ENCODE results near the gene LRRC32. TPM values are rescaled to one million over a fixed set of nuclear protein-coding genes. Genes with fewer than 3 reads are reported as not detected.
A peak's percentile ranks its signal among the peaks of the same experiment; 100 is the strongest.

LRRC32 gene
- total RNA-seq, 2 donors from 2014 or later, result 4.5 to 5.6 TPM

GRCh38 chr11:76704171-76704948 is 33.8 kb upstream of the LRRC32 start:
- Mint-ChIP-seq H3K27ac (no peak overlapping the region), H3K9me3 (peaks cover 4% of the 10 kb centered on the region), H3K27me3 (peaks cover 7% of the 10 kb centered on the region), H3K4me1 (no peaks in the 10 kb centered on the region), H3K36me3 (ENCODE audit: low read depth) (no peaks in the 10 kb centered on the region), H3K4me3 (no peak overlapping the region)
- ATAC-seq (replicated peaks), result no peak

- Mint-ChIP-seq H3K9me3 (peaks cover 4% of the 10 kb centered on the region), H3K27me3 (peaks cover 7% of the 10 kb centered on the region), H3K27ac (no peak overlapping the region), H3K36me3 (ENCODE audit: low read depth) (no peaks in the 10 kb centered on the region), H3K4me3 (no peak overlapping the region), H3K4me1 (no peaks in the 10 kb centered on the region)
- no peak for ATAC-seq (replicated peaks)
These were observed 33.2 kb upstream of the LRRC32 start for GRCh38 chr11:76703707-76704106.

DNA sequence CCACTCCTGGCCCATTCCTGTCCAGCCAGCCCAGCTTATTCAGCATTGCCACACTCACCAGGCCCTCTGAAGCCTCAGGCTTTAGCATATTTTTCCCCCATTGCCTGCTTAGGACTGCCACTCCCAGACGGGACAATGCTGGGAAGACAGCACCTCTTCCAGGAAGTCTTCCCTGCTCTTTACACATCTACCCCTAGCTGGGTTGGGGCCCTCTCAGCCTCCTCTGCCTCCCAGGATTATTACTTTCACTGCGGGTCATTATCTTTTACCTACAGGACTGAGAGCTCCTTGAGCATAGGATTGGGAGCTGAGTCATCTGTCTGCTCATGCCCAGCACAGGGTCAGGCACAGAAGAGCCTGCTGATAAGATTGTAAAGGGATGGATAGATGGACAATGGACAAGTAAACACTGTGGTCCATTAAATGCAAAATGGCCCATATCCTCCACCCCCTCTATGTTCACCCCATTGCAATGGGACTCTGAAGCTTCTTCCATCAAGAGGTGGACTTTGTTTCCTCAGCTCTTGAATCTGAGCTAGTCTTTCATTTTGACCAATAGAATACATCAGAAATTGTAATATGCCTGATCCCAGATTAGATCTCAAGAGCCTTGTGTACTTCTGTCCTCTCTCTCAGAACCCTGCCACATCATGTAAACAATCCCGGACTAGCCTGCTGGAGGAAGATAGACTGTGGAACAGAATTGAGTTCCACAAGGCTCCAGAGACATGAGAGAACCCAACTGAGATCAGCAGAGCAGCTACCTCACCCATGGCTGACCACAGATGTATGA is 32.0 kb upstream of the LRRC32 start:
- Mint-ChIP-seq H3K4me3 (no peak overlapping the region), H3K27ac (no peak overlapping the region), H3K9me3 (peaks cover 4% of the 10 kb centered on the region), H3K36me3 (ENCODE audit: low read depth) (no peaks in the 10 kb centered on the region), H3K27me3 (peaks cover 11% of the 10 kb centered on the region), H3K4me1 (no peaks in the 10 kb centered on the region)
- no peak for ATAC-seq (replicated peaks)

GRCh38 chr11:76701294-76702040 is 30.9 kb upstream of the LRRC32 start:
- Mint-ChIP-seq H3K4me1 (no peaks in the 10 kb centered on the region), H3K36me3 (ENCODE audit: low read depth) (no peaks in the 10 kb centered on the region), H3K9me3 (peaks cover 4% of the 10 kb centered on the region), H3K27ac (peak overlapping the region; percentile 7), H3K27me3 (peaks cover 11% of the 10 kb centered on the region), H3K4me3 (no peak overlapping the region)
- no peak for ATAC-seq (replicated peaks)

GRCh38 chr11:76700177-76701100 is 29.9 kb upstream of the LRRC32 start:
- H3K36me3 Mint-ChIP-seq (ENCODE audit: low read depth), result no peaks in the 10 kb centered on the region
- peaks cover 11% of the 10 kb centered on the region for H3K27me3 Mint-ChIP-seq
- ATAC-seq (replicated peaks), result no peak
- no peak overlapping the region for H3K4me3 Mint-ChIP-seq
- H3K27ac Mint-ChIP-seq, result peak overlapping the region; percentile 7
- peaks cover 5% of the 10 kb centered on the region for H3K4me1 Mint-ChIP-seq
- H3K9me3 Mint-ChIP-seq, result peaks cover 4% of the 10 kb centered on the region

DNA sequence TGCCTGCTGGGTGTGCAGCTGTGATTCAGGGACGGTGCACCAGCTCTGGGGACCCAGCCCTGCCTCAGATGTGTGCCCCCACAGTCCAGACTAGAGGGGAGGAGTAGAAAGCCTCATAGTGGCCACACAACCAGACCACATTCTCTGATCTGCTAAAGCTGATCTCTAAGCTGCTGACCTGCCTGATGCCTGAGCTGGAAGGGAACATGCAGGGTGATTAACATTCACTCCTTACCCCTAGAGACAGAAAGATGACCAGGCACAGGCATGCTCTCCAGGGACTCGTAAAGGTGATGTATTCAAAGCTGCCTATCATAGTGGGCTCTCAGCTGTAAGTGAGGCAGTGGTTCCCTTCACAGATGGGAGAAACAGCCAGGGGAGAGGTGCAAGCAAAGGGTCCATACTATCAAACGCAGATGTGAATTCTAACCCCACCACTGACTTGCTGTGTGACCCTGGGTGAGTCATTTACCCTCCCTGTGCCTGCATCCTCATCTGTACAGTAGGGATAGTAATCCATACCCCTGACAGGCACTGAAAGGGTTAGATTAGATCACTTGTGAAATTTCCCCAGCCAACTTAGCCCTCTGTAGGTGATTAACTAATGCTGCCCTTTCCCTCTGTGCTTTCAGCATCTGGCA is 29.0 kb upstream of the LRRC32 start:
- no peak overlapping the region for H3K27ac Mint-ChIP-seq
- ATAC-seq (replicated peaks), result no peak

GRCh38 chr11:76698321-76699043 is 27.9 kb upstream of the LRRC32 start:
- ATAC-seq (replicated peaks), result peak; percentile 26
- Mint-ChIP-seq H3K4me3 (no peak overlapping the region), H3K9me3 (no peaks in the 10 kb centered on the region), H3K27me3 (peaks cover 4% of the 10 kb centered on the region), H3K4me1 (peaks cover 5% of the 10 kb centered on the region), H3K36me3 (ENCODE audit: low read depth) (no peaks in the 10 kb centered on the region), H3K27ac (no peak overlapping the region)

More for the DNA sequence above, 29.0 kb upstream of the LRRC32 start:
- Mint-ChIP-seq H3K4me1 (peaks cover 5% of the 10 kb centered on the region), H3K36me3 (ENCODE audit: low read depth) (no peaks in the 10 kb centered on the region), H3K4me3 (no peak overlapping the region), H3K27me3 (peaks cover 9% of the 10 kb centered on the region), H3K9me3 (peaks cover 3% of the 10 kb centered on the region)

- no peak for ATAC-seq (replicated peaks)
- H3K9me3 Mint-ChIP-seq, result no peaks in the 10 kb centered on the region
- H3K27me3 Mint-ChIP-seq, result peaks cover 4% of the 10 kb centered on the region
- H3K4me3 Mint-ChIP-seq, result no peak overlapping the region
- H3K4me1 Mint-ChIP-seq, result peaks cover 5% of the 10 kb centered on the region
- H3K27ac Mint-ChIP-seq, result no peak overlapping the region
- H3K36me3 Mint-ChIP-seq (ENCODE audit: low read depth), result no peaks in the 10 kb centered on the region
These were observed 26.2 kb upstream of the LRRC32 start for GRCh38 chr11:76696756-76697155.

- Mint-ChIP-seq H3K4me3 (no peak overlapping the region), H3K27ac (no peak overlapping the region), H3K4me1 (peaks cover 5% of the 10 kb centered on the region), H3K27me3 (peaks cover 4% of the 10 kb centered on the region), H3K9me3 (no peaks in the 10 kb centered on the region), H3K36me3 (ENCODE audit: low read depth) (no peaks in the 10 kb centered on the region)
- ATAC-seq (replicated peaks), result no peak
These were observed 25.2 kb upstream of the LRRC32 start for GRCh38 chr11:76695771-76696170.

DNA sequence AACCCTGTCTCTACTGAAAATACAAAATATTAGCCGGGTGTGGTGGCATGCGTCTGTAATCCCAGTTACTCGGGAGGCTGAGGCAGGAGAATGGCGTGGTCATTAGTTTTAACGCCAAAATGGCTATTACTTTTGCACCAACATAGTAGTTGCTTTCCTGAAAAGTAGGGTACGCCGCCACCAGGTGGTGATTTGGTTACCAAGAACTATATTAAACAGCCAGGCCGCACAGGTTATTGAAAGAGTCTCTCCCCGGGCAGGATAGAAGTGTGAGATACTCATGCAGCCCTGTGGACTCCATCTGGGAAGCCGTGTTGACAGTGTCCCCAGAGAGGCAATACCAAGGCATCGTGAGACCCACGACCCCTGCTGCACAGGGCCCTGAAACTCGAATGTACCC is 24.6 kb upstream of the LRRC32 start:
- ATAC-seq (replicated peaks), result no peak
- Mint-ChIP-seq H3K27me3 (peaks cover 4% of the 10 kb centered on the region), H3K4me1 (peaks cover 5% of the 10 kb centered on the region), H3K4me3 (no peak overlapping the region), H3K9me3 (no peaks in the 10 kb centered on the region), H3K36me3 (ENCODE audit: low read depth) (no peaks in the 10 kb centered on the region), H3K27ac (no peak overlapping the region)

GRCh38 chr11:76694664-76695063 is 24.1 kb upstream of the LRRC32 start:
- no peaks in the 10 kb centered on the region for H3K9me3 Mint-ChIP-seq
- H3K4me3 Mint-ChIP-seq, result no peak overlapping the region
- peaks cover 5% of the 10 kb centered on the region for H3K4me1 Mint-ChIP-seq
- H3K27ac Mint-ChIP-seq, result no peak overlapping the region
- H3K27me3 Mint-ChIP-seq, result peaks cover 4% of the 10 kb centered on the region
- ATAC-seq (replicated peaks), result no peak
- no peaks in the 10 kb centered on the region for H3K36me3 Mint-ChIP-seq (ENCODE audit: low read depth)

DNA sequence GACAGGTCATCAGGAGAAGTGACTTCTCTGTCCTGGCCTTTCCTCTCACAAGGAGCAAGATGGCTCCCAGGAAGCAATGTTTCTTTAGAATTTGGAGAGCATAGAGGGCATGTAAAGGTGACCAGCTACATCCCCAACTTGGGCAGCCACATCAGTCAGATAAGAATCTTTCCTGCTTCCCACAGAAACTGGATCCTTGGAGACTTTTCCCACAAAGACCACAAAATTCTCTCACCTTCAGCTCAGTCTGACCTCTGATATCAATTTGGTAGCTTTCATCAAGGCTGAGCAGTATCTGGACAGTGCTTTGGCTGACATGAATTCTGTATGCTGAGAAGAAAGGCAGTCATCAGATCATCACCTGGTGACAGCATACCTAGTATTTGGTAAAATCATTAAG is 23.3 kb upstream of the LRRC32 start:
- Mint-ChIP-seq H3K27ac (no peak overlapping the region), H3K4me3 (no peak overlapping the region), H3K9me3 (no peaks in the 10 kb centered on the region), H3K4me1 (peaks cover 5% of the 10 kb centered on the region), H3K36me3 (ENCODE audit: low read depth) (no peaks in the 10 kb centered on the region), H3K27me3 (peaks cover 12% of the 10 kb centered on the region)
- no peak for ATAC-seq (replicated peaks)

GRCh38 chr11:76692956-76693355 is 22.4 kb upstream of the LRRC32 start:
- Mint-ChIP-seq H3K4me1 (peaks cover 5% of the 10 kb centered on the region), H3K4me3 (no peak overlapping the region), H3K9me3 (no peaks in the 10 kb centered on the region), H3K27ac (peak overlapping the region; percentile 6), H3K36me3 (ENCODE audit: low read depth) (no peaks in the 10 kb centered on the region), H3K27me3 (peaks cover 9% of the 10 kb centered on the region)
- ATAC-seq (replicated peaks), result no peak
